ENCODE measurements around the gene ESRRB.

The ESRRB gene

GRCh38 chr14:76339728-76340615 is 36.0 kb upstream of the ESRRB start (continued):
- TF ChIP-seq ZNF354C (tag by site-specific recombination; IDR thresholded peaks at IDR 0.05; ENCODE audit: borderline replicate concordance, low read depth) = no peak

GRCh38 chr14:76343386-76343785 is 32.6 kb upstream of the ESRRB start:
- no peak for TF ChIP-seq ZNF266 (tag by site-specific recombination; IDR thresholded peaks at IDR 0.05; ENCODE audit: low read depth)
- no peak for TF ChIP-seq FEZF1 (tag by site-specific recombination; IDR thresholded peaks at IDR 0.05)
- TF ChIP-seq YY2 (tag by site-specific recombination; IDR thresholded peaks at IDR 0.05) = no peak
- no peak for TF ChIP-seq ZNF416 (tag by site-specific recombination; IDR thresholded peaks at IDR 0.05)
- Histone ChIP-seq H3K4me3 (ENCODE audit: low read depth, low read length) (no peak overlapping the region), H3K27ac (ENCODE audit: extremely low read depth, low read depth, low read length) (no peak overlapping the region), H3K4me1 (ENCODE audit: control insufficient read depth, insufficient read depth, low read length) (no peaks in the 10 kb centered on the region), H3K36me3 (ENCODE audit: control insufficient read depth in 2 of 2, insufficient read depth in 1 of 2, low read length in 2 of 2) (no peaks in the 10 kb centered on the region), H3K9me3 (ENCODE audit: control insufficient read depth, insufficient read depth, low read depth, low read length) (no peaks in the 10 kb centered on the region)
- ChIA-PET POLR2A (no interaction called here), CTCF (interaction anchor here (0.6 to 1.1 kb wide), 2 partner anchors 9 to 300 kb away, joined by 3 to 4 read pairs; no protein-coding TSS in a partner anchor)

- H3K9me3 ChIP-seq (ENCODE audit: control insufficient read depth, insufficient read depth, low read depth, low read length) = no peaks in the 10 kb centered on the region
- TF ChIP-seq SP7 (tag by site-specific recombination; IDR thresholded peaks at IDR 0.05) (peak; percentile 31; the same call in 1 of the 2 replicates), ZNF155 (tag by site-specific recombination; IDR thresholded peaks at IDR 0.05) (no peak), ZIC2 (tag by site-specific recombination; IDR thresholded peaks at IDR 0.05) (peak; percentile 93)
- H3K4me1 ChIP-seq (ENCODE audit: control insufficient read depth, insufficient read depth, low read length) = no peaks in the 10 kb centered on the region
- H3K27ac ChIP-seq (ENCODE audit: extremely low read depth, low read depth, low read length) = no peak overlapping the region
- H3K4me3 ChIP-seq (ENCODE audit: low read depth, low read length) = no peak overlapping the region
- CTCF ChIA-PET = no interaction called here
- POLR2A ChIA-PET = no interaction called here
- H3K36me3 ChIP-seq (ENCODE audit: control insufficient read depth in 2 of 2, insufficient read depth in 1 of 2, low read length in 2 of 2) = no peaks in the 10 kb centered on the region
Observed at GRCh38 chr14:76346391-76347160, 29.4 kb upstream of the ESRRB start.

GRCh38 chr14:76348898-76349297 is 27.0 kb upstream of the ESRRB start:
- H3K4me1 ChIP-seq (ENCODE audit: control insufficient read depth, insufficient read depth, low read length) = no peaks in the 10 kb centered on the region
- POLR2A ChIA-PET = no interaction called here
- TF ChIP-seq ZNF785 (tag by site-specific recombination; IDR thresholded peaks at IDR 0.05) (no peak), GLIS1 (tag by site-specific recombination; IDR thresholded peaks at IDR 0.05) (0 out of 2 replicates have a peak, but pooled peaks have one; percentile 23), ZIC2 (tag by site-specific recombination; IDR thresholded peaks at IDR 0.05) (peak; percentile 43; the same call in 1 of the 2 replicates), GLI4 (tag by site-specific recombination; IDR thresholded peaks at IDR 0.05) (no peak), ZNF600 (tag by site-specific recombination; IDR thresholded peaks at IDR 0.05) (peak; percentile 49; the same call in 1 of the 2 replicates), ZFHX2 (tag by site-specific recombination; conservative IDR thresholded peaks at IDR 0.05) (peak; percentile 17; the same call in 1 of the 2 replicates)
- no peaks in the 10 kb centered on the region for H3K36me3 ChIP-seq (ENCODE audit: control insufficient read depth in 2 of 2, insufficient read depth in 1 of 2, low read length in 2 of 2)
- no peak overlapping the region for H3K27ac ChIP-seq (ENCODE audit: extremely low read depth, low read depth, low read length)
- no peak overlapping the region for H3K4me3 ChIP-seq (ENCODE audit: low read depth, low read length)
- H3K9me3 ChIP-seq (ENCODE audit: control insufficient read depth, insufficient read depth, low read depth, low read length) = no peaks in the 10 kb centered on the region
- CTCF ChIA-PET = interaction anchor here (0.6 to 1.2 kb wide), 3 partner anchors 297 to 419 kb away, joined by 3 to 5 read pairs (median 4); no protein-coding TSS in a partner anchor

GRCh38 chr14:76349993-76350392 is 25.9 kb upstream of the ESRRB start:
- Histone ChIP-seq H3K9me3 (ENCODE audit: control insufficient read depth, insufficient read depth, low read depth, low read length) (no peaks in the 10 kb centered on the region), H3K36me3 (ENCODE audit: control insufficient read depth in 2 of 2, insufficient read depth in 1 of 2, low read length in 2 of 2) (no peaks in the 10 kb centered on the region), H3K4me3 (ENCODE audit: low read depth, low read length) (no peak overlapping the region), H3K27ac (ENCODE audit: extremely low read depth, low read depth, low read length) (no peak overlapping the region), H3K4me1 (ENCODE audit: control insufficient read depth, insufficient read depth, low read length) (no peaks in the 10 kb centered on the region)
- ChIA-PET CTCF (interaction anchor here (0.5 to 1.2 kb wide), 4 partner anchors 37 to 641 kb away, joined by 3 to 4 read pairs (median 4); no protein-coding TSS in a partner anchor), POLR2A (no interaction called here)
- TF ChIP-seq EGR2 (tag by site-specific recombination; IDR thresholded peaks at IDR 0.05; ENCODE audit: low read depth) = peak; percentile 89
- TF ChIP-seq ZFHX2 (tag by site-specific recombination; conservative IDR thresholded peaks at IDR 0.05) = peak; percentile 84
- 0 out of 2 replicates have a peak, but pooled peaks have one; percentile 17 for TF ChIP-seq PRDM10 (tag by site-specific recombination; IDR thresholded peaks at IDR 0.05)
- TF ChIP-seq OVOL3 (tag by site-specific recombination; IDR thresholded peaks at IDR 0.05) = no peak
